ENCODE results near the gene C10orf95. TPM values are rescaled to one million over a fixed set of nuclear protein-coding genes. Genes with fewer than 3 reads are reported as not detected.

Gene C10orf95
- total RNA-seq, 1 experiment from 2014 or later: not detected

Other genes with a start within 250 kb of the C10orf95 start
- gene ELOVL3, start 225.2 kb downstream of the C10orf95 start, total RNA-seq (2014; rRNA removed; shearing (Covaris generic); ENCODE audit: low replicate concordance): 0.12 and 0.78 TPM in 2 replicates
- gene PITX3, start 210.0 kb downstream of the C10orf95 start, total RNA-seq (2014; rRNA removed; shearing (Covaris generic); ENCODE audit: low replicate concordance): not detected in 2 replicates
- 14.2 and 14.8 TPM in 2 replicates for gene GBF1, start 206.0 kb downstream of the C10orf95 start, total RNA-seq (2014; rRNA removed; shearing (Covaris generic); ENCODE audit: low replicate concordance)
- 47.8 and 50.8 TPM in 2 replicates for gene NFKB2, start 55.8 kb downstream of the C10orf95 start, total RNA-seq (2014; rRNA removed; shearing (Covaris generic); ENCODE audit: low replicate concordance)
- 0.78 and 0.87 TPM in 2 replicates for gene PSD, start 32.8 kb downstream of the C10orf95 start, total RNA-seq (2014; rRNA removed; shearing (Covaris generic); ENCODE audit: low replicate concordance)
- gene FBXL15, start 30.7 kb downstream of the C10orf95 start, total RNA-seq (2014; rRNA removed; shearing (Covaris generic); ENCODE audit: low replicate concordance): 18.6 and 28.2 TPM in 2 replicates
- gene CUEDC2, start 19.0 kb downstream of the C10orf95 start, total RNA-seq (2014; rRNA removed; shearing (Covaris generic); ENCODE audit: low replicate concordance): 179 and 231 TPM in 2 replicates
- gene ACTR1A, start 51.2 kb upstream of the C10orf95 start, total RNA-seq (2014; rRNA removed; shearing (Covaris generic); ENCODE audit: low replicate concordance): 79.3 and 94.4 TPM in 2 replicates
- 0.84 and 2.9 TPM in 2 replicates for gene SUFU, start 52.4 kb upstream of the C10orf95 start, total RNA-seq (2014; rRNA removed; shearing (Covaris generic); ENCODE audit: low replicate concordance)
- gene TRIM8, start 192.9 kb upstream of the C10orf95 start, total RNA-seq (2014; rRNA removed; shearing (Covaris generic); ENCODE audit: low replicate concordance): 69.2 and 73.4 TPM in 2 replicates